ENCODE measurements around the gene LRRC61.
A peak's percentile ranks its signal among the peaks of the same experiment; 100 is the strongest.

LRRC61 gene

GRCh38 chr7:150359622-150360362, 36.6 kb downstream of the LRRC61 start (continued):
- TF ChIP-seq ZNF488 (tag by site-specific recombination; IDR thresholded peaks at IDR 0.05) (no peak), ZSCAN5A (tag by site-specific recombination; IDR thresholded peaks at IDR 0.05) (peak; percentile 68; the same call in 1 of the 2 replicates), ZNF426 (tag by site-specific recombination; IDR thresholded peaks at IDR 0.05) (no peak), ZNF791 (tag by site-specific recombination; IDR thresholded peaks at IDR 0.05) (no peak), ZFP37 (tag by site-specific recombination; IDR thresholded peaks at IDR 0.05) (no peak), ZNF48 (tag by site-specific recombination; IDR thresholded peaks at IDR 0.05) (no peak), SCRT1 (tag by site-specific recombination; IDR thresholded peaks at IDR 0.05; ENCODE audit: borderline replicate concordance) (peak; percentile 74), ZNF555 (tag by site-specific recombination; conservative IDR thresholded peaks at IDR 0.05) (no peak), ZFP41 (tag by site-specific recombination; IDR thresholded peaks at IDR 0.05; ENCODE audit: borderline replicate concordance) (no peak), ZNF24 (tag by site-specific recombination; IDR thresholded peaks at IDR 0.05) (0 out of 2 replicates have a peak, but pooled peaks have one; percentile 74), ZBTB48 (tag by site-specific recombination; IDR thresholded peaks at IDR 0.05) (no peak), MEIS1 (CRISPR knock-in tag; IDR thresholded peaks at IDR 0.05; ENCODE audit: borderline replicate concordance) (no peak), ZNF184 (tag by site-specific recombination; IDR thresholded peaks at IDR 0.05) (no peak), ZNF214 (tag by site-specific recombination; IDR thresholded peaks at IDR 0.05; ENCODE audit: borderline replicate concordance) (no peak), ZNF645 (tag by site-specific recombination; IDR thresholded peaks at IDR 0.05) (no peak), ZNF202 (tag by site-specific recombination; IDR thresholded peaks at IDR 0.05; ENCODE audit: borderline replicate concordance) (no peak), ZNF837 (tag by site-specific recombination; IDR thresholded peaks at IDR 0.05) (peak; percentile 82; the same call in 1 of the 2 replicates), ZNF292 (tag by site-specific recombination; IDR thresholded peaks at IDR 0.05; ENCODE audit: borderline replicate concordance, low read depth) (peak; percentile 47; the same call in 1 of the 2 replicates), ZNF623 (tag by site-specific recombination; IDR thresholded peaks at IDR 0.05) (no peak), ZNF513 (tag by site-specific recombination; IDR thresholded peaks at IDR 0.05) (no peak), ZFP69B (tag by site-specific recombination; IDR thresholded peaks at IDR 0.05) (peak; percentile 92), KLF1 (tag by site-specific recombination; IDR thresholded peaks at IDR 0.05) (0 out of 2 replicates have a peak, but pooled peaks have one; percentile 36), HOXD13 (CRISPR knock-in tag; IDR thresholded peaks at IDR 0.05; ENCODE audit: borderline replicate concordance) (no peak), TCF7L2 (IDR thresholded peaks at IDR 0.05; ENCODE audit: borderline replicate concordance, low read depth, low read length) (no peak), ZNF549 (tag by site-specific recombination; IDR thresholded peaks at IDR 0.05) (no peak), ZIC2 (tag by site-specific recombination; IDR thresholded peaks at IDR 0.05) (no peak), ZNF521 (tag by site-specific recombination; IDR thresholded peaks at IDR 0.05) (no peak), ZNF473 (tag by site-specific recombination; IDR thresholded peaks at IDR 0.05) (no peak), ZBTB1 (tag by site-specific recombination; IDR thresholded peaks at IDR 0.05) (peak; percentile 83; the same call in 1 of the 2 replicates), PRDM2 (tag by site-specific recombination; IDR thresholded peaks at IDR 0.05; ENCODE audit: borderline replicate concordance) (no peak)
